ENCODE data around the gene BPTF. TPM values are rescaled to one million over a fixed set of nuclear protein-coding genes. Genes with fewer than 3 reads are reported as not detected.

The BPTF gene, protein sequence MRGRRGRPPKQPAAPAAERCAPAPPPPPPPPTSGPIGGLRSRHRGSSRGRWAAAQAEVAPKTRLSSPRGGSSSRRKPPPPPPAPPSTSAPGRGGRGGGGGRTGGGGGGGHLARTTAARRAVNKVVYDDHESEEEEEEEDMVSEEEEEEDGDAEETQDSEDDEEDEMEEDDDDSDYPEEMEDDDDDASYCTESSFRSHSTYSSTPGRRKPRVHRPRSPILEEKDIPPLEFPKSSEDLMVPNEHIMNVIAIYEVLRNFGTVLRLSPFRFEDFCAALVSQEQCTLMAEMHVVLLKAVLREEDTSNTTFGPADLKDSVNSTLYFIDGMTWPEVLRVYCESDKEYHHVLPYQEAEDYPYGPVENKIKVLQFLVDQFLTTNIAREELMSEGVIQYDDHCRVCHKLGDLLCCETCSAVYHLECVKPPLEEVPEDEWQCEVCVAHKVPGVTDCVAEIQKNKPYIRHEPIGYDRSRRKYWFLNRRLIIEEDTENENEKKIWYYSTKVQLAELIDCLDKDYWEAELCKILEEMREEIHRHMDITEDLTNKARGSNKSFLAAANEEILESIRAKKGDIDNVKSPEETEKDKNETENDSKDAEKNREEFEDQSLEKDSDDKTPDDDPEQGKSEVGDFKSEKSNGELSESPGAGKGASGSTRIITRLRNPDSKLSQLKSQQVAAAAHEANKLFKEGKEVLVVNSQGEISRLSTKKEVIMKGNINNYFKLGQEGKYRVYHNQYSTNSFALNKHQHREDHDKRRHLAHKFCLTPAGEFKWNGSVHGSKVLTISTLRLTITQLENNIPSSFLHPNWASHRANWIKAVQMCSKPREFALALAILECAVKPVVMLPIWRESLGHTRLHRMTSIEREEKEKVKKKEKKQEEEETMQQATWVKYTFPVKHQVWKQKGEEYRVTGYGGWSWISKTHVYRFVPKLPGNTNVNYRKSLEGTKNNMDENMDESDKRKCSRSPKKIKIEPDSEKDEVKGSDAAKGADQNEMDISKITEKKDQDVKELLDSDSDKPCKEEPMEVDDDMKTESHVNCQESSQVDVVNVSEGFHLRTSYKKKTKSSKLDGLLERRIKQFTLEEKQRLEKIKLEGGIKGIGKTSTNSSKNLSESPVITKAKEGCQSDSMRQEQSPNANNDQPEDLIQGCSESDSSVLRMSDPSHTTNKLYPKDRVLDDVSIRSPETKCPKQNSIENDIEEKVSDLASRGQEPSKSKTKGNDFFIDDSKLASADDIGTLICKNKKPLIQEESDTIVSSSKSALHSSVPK (N-terminal part only)
- total RNA-seq (10 to 100 TPM; 75.4 to 77.6 TPM), polyA plus RNA-seq (ENCODE audit: insufficient read length in 6 of 6) (100 to 1,000 TPM; 117 to 137 (median 128) TPM)
- long read RNA-seq, donor 1, partial matches to known transcripts = 27 of 33 reads
- long read RNA-seq, donor 1, other reads (novel, unspliced or antisense) = 0 of 33 reads
- long read RNA-seq, donor 2, partial matches to known transcripts = 62 of 65 reads
- long read RNA-seq, donor 2, other reads (novel, unspliced or antisense) = 0 of 65 reads
- long read RNA-seq, donor 3, partial matches to known transcripts = 0 of 2 reads
- long read RNA-seq, donor 3, other reads (novel, unspliced or antisense) = 0 of 2 reads
- long read RNA-seq, donor 4, partial matches to known transcripts = 8 of 9 reads
- long read RNA-seq, donor 4, other reads (novel, unspliced or antisense) = 1 of 9 reads
- long read RNA-seq, donor 5, partial matches to known transcripts = 10 of 16 reads
- long read RNA-seq, donor 5, other reads (novel, unspliced or antisense) = 0 of 16 reads
- long read RNA-seq, donor 6, partial matches to known transcripts = 0 of 1 reads
- long read RNA-seq, donor 6, other reads (novel, unspliced or antisense) = 0 of 1 reads
- long read RNA-seq, donor 7 = 0 reads
- long read RNA-seq, donor 8, partial matches to known transcripts = 8 of 9 reads
- long read RNA-seq, donor 8, other reads (novel, unspliced or antisense) = 0 of 9 reads
- long read RNA-seq, donor 9 = 0 reads
- long read RNA-seq, donor 10, partial matches to known transcripts = 1 of 2 reads
- long read RNA-seq, donor 10, other reads (novel, unspliced or antisense) = 1 of 2 reads
- long read RNA-seq, donor 11 = 0 reads
- long read RNA-seq, donor 12, partial matches to known transcripts = 5 of 5 reads
- long read RNA-seq, donor 12, other reads (novel, unspliced or antisense) = 0 of 5 reads

DNA sequence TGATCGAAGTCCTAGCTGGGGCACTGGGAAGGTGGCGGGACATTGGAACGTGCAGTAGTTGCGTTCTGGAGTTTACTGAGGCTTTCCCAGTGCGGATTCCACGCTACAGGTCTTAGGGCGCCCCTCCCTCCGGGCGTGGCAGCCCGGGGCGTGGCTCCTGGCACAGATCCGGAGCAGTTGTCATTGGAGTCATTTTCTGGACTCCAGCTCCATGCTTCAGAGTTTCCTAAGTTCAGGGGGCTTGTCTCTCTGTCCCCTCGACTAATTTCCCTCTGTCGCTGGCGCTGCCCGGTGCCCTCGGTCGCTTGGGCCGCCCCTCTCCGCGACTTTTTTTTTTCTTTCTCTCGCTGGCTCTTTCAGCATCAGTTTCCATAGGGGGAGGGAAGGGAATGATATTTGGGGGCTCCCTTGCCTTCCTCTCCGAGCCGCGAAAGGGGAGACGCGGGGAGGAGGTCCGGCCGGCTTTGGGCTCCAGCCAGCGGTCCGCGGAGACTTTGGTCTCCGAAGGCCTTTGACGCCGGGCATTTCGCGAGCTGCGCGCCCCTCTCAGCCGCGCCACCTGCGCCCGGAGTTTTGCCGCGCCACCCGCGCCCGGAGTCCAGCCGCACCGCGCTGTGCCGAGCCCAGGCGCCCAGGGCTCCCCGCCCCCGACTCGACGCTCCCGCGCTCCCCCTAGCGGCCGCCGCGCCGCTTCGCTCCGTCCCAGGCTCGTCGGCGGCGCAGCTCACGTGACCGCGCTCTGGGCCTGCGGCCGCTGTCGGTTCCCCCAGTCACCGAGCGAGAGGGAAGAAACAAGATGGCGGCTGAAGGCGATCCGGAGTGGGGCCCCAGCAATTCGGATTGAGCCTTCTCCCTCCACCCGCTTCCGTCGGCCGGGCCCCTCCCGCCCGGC lies at the start of gene BPTF:
Gene BPTF, plus strand, starts transcription at position 769 of the 892 bp plus-strand sequence. CDS start 222 bp downstream, outside the sequence.
- intact Hi-C loops (cut with DNase I) = no loop called here
- Histone ChIP-seq H3K4me3 (peak within 1 kb of the TSS; percentile 58 to 66), H3K27me3 (peaks cover 0 to 8% of the 10 kb centered on the region in 2 donors), H3K9me3 (no peaks in the 10 kb centered on the region), H3K36me3 (no peaks in the 10 kb centered on the region), H3K4me1 (peaks cover 14 to 42% of the 10 kb centered on the region in 2 donors), H3K27ac (peak within 1 kb of the TSS; percentile 90 to 93)
- ATAC-seq = peak; percentile 97
- peak; percentile 92 to 99 (median 96) for DNase-seq
- TF ChIP-seq, protein P1, sequence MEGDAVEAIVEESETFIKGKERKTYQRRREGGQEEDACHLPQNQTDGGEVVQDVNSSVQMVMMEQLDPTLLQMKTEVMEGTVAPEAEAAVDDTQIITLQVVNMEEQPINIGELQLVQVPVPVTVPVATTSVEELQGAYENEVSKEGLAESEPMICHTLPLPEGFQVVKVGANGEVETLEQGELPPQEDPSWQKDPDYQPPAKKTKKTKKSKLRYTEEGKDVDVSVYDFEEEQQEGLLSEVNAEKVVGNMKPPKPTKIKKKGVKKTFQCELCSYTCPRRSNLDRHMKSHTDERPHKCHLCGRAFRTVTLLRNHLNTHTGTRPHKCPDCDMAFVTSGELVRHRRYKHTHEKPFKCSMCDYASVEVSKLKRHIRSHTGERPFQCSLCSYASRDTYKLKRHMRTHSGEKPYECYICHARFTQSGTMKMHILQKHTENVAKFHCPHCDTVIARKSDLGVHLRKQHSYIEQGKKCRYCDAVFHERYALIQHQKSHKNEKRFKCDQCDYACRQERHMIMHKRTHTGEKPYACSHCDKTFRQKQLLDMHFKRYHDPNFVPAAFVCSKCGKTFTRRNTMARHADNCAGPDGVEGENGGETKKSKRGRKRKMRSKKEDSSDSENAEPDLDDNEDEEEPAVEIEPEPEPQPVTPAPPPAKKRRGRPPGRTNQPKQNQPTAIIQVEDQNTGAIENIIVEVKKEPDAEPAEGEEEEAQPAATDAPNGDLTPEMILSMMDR (IDR thresholded peaks at IDR 0.05) = peak; percentile 96 to 99

DNA sequence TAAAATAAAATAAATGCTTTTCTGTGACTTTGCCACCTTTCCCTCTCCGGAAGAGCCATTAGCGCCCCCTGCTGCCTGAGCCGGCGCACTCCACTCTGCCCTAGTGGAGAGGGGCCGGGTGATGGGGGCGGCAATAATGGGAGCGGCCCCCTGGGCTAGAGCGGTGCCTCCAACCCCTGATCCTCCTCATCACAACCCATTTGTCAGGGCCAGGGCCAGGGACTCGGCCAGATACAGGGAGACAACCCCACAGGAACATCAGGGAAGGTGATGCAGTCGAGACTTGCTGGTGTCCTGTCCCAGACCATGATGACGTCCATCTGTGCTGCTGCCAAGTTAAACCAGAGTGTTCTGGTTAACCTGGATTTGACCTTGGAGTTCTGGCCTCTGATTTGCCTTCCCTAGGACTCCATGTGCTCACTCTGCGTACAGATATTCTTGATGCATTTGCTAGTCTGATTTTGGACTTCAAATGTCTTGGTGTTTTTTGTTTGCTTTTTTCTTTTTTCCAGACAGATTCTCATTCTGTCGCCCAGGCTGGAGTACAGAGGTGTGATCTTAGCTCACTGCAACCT lies 46.1 kb upstream of the BPTF start:
- intact Hi-C loops (cut with DNase I) = no loop called here
- Histone ChIP-seq H3K27me3 (no peaks in the 10 kb centered on the region), H3K4me1 (no peaks in the 10 kb centered on the region), H3K9me3 (no peaks in the 10 kb centered on the region), H3K4me3 (no peak overlapping the region), H3K36me3 (no peaks in the 10 kb centered on the region), H3K27ac (no peak overlapping the region)
- TF ChIP-seq, protein P1 (IDR thresholded peaks at IDR 0.05) = peak; percentile 21 to 64
- ATAC-seq (peak; percentile 94), DNase-seq (peak in 1 of 4 donors; percentile 28)

DNA sequence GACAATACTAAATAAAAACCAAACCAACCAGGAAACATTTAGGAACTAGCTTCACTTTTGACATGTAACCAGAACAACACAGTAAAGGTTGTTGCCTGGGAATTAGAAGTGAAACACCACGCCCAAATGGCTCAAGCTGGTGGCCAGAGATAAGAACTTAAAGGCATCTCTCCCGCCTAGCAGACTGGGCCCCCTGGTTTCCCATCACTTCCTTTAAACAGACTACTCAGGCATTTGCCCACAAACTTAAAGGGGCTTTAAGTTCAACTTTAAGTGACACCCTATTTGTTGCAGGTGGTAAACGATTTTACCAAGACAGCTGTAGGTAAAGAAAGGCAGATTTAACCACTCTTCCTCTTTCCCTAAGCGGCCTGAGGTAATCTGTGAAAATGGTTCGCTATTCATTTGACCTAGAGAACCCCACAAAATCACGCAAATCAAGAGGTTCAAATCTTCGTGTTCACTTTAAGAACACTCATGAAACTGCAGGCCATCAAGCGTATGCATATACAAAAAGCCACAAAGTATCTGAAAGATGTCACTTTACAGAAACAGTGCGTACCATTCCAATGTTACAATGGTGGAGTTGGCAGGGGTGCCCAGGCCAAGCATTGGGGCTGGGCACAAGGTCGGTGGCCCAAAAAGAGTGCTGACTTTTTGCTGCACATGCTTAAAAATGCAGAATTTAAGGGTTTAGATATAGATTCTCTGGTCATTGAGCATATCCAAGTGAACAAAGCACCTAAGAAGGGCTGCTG lies 40.8 kb upstream of the BPTF start:
- H3K4me3 ChIP-seq = no peak overlapping the region
- no peaks in the 10 kb centered on the region for H3K9me3 ChIP-seq
- ATAC-seq = no peak
- intact Hi-C loops (cut with DNase I) = no loop called here
- H3K27ac ChIP-seq = no peak overlapping the region
- no peaks in the 10 kb centered on the region for H3K36me3 ChIP-seq
- no peak for DNase-seq
- H3K4me1 ChIP-seq = no peaks in the 10 kb centered on the region
- H3K27me3 ChIP-seq = no peaks in the 10 kb centered on the region
- TF ChIP-seq, protein P1 (IDR thresholded peaks at IDR 0.05) = no peak

Measured in left lung (tissue), 14 donors.